Coronary artery (tissue), 2 donors: ENCODE results near the gene CXorf38.

Experiments used
- DNase-seq: peaks from one replicate; pipeline ENCODE4 v3.0.0-alpha.2; 2017; ENCODE audit warnings: low spot score
- H3K27ac ChIP-seq, 2 donors: fragments of 200-600 bp; sonication (generic); one replicate each; pipeline ENCODE4 v1.5.1; 2016 to 2019
- H3K4me3 ChIP-seq: fragments of 200-600 bp; sonication (generic); 2 replicates; pipeline ENCODE4 v1.5.1; 2016; ENCODE audit warnings: mild to moderate bottlenecking, moderate library complexity
- CTCF ChIP-seq: fragments of 200-600 bp; sonication (generic); IDR thresholded peaks from one replicate; pipeline ENCODE4 v1.5.1; 2019; ENCODE audit warnings: antibody characterized with exemption

Gene CXorf38

GRCh38 chrX:40628506-40628905 is 18.9 kb downstream of the CXorf38 start:
- H3K27ac ChIP-seq = no peak overlapping the region
- H3K4me3 ChIP-seq = no peak overlapping the region
- TF ChIP-seq CTCF = no peak
- DNase-seq = no peak

- no peak for DNase-seq
- no peak for TF ChIP-seq CTCF
- H3K27ac ChIP-seq = no peak overlapping the region
Measured at GRCh38 chrX:40625294-40625693, 22.1 kb downstream of the CXorf38 start.

GRCh38 chrX:40623665-40624064 is 23.7 kb downstream of the CXorf38 start:
- H3K4me3 ChIP-seq = no peak overlapping the region
- H3K27ac ChIP-seq = no peak overlapping the region
- DNase-seq = no peak
- TF ChIP-seq CTCF = no peak

More at GRCh38 chrX:40625294-40625693, 22.1 kb downstream of the CXorf38 start:
- H3K4me3 ChIP-seq = no peak overlapping the region

GRCh38 chrX:40623139-40623536 is 24.2 kb downstream of the CXorf38 start, which contains the start of gene MPC1L:
MPC1L (plus strand) TSS chrX:40623428; CDS start chrX:40623566, 138 bp downstream.
- no peak within 1 kb of the TSS for H3K4me3 ChIP-seq
- TF ChIP-seq CTCF = no peak
- H3K27ac ChIP-seq = no peak within 1 kb of the TSS
- DNase-seq = no peak

- no peak overlapping the region for H3K4me3 ChIP-seq
- no peak for TF ChIP-seq CTCF
- no peak overlapping the region for H3K27ac ChIP-seq
- no peak for DNase-seq
Measured at GRCh38 chrX:40622479-40623138, 24.8 kb downstream of the CXorf38 start.

- Histone ChIP-seq H3K27ac (no peak overlapping the region), H3K4me3 (no peak overlapping the region)
- no peak for TF ChIP-seq CTCF
- no peak for DNase-seq
Measured at GRCh38 chrX:40617566-40617965, 29.8 kb downstream of the CXorf38 start.

GRCh38 chrX:40615976-40616375 is 31.4 kb downstream of the CXorf38 start:
- no peak for TF ChIP-seq CTCF
- no peak overlapping the region for H3K27ac ChIP-seq
- no peak for DNase-seq
- H3K4me3 ChIP-seq = no peak overlapping the region
